ENCODE data around the gene BRD4.
A peak's percentile ranks its signal among the peaks of the same experiment; 100 is the strongest.

Gene BRD4

GRCh38 chr19:15223649-15224361, 108.5 kb downstream of the BRD4 start (continued):
- TF ChIP-seq ZNF19 (tag by site-specific recombination; IDR thresholded peaks at IDR 0.05; ENCODE audit: low read depth) (no peak), KLF8 (tag by site-specific recombination; IDR thresholded peaks at IDR 0.05) (no peak), ZNF157 (tag by site-specific recombination; IDR thresholded peaks at IDR 0.05) (no peak), ZNF202 (tag by site-specific recombination; IDR thresholded peaks at IDR 0.05; ENCODE audit: borderline replicate concordance) (no peak), BCL11A (tag by site-specific recombination; IDR thresholded peaks at IDR 0.05; ENCODE audit: low read depth) (no peak), ZNF529 (tag by site-specific recombination; IDR thresholded peaks at IDR 0.05; ENCODE audit: insufficient replicate concordance) (no peak), ZBTB1 (tag by site-specific recombination; IDR thresholded peaks at IDR 0.05) (no peak), ZNF37A (tag by site-specific recombination; IDR thresholded peaks at IDR 0.05) (no peak), ZNF341 (tag by site-specific recombination; IDR thresholded peaks at IDR 0.05; ENCODE audit: low read depth) (no peak), SCRT1 (tag by site-specific recombination; IDR thresholded peaks at IDR 0.05; ENCODE audit: borderline replicate concordance) (no peak), ZNF645 (tag by site-specific recombination; IDR thresholded peaks at IDR 0.05) (no peak), ZNF544 (tag by site-specific recombination; IDR thresholded peaks at IDR 0.05) (no peak), ZNF221 (tag by site-specific recombination; IDR thresholded peaks at IDR 0.05; ENCODE audit: borderline replicate concordance) (no peak), ZNF354C (tag by site-specific recombination; IDR thresholded peaks at IDR 0.05; ENCODE audit: borderline replicate concordance, low read depth) (no peak), HOXD13 (CRISPR knock-in tag; IDR thresholded peaks at IDR 0.05; ENCODE audit: borderline replicate concordance) (no peak), ZNF394 (tag by site-specific recombination; IDR thresholded peaks at IDR 0.05; ENCODE audit: borderline replicate concordance) (no peak), ZNF350 (tag by site-specific recombination; IDR thresholded peaks at IDR 0.05) (no peak), ZNF23 (tag by site-specific recombination; IDR thresholded peaks at IDR 0.05; ENCODE audit: borderline replicate concordance) (no peak), BCL6B (tag by site-specific recombination; IDR thresholded peaks at IDR 0.05) (no peak), ZNF26 (tag by site-specific recombination; IDR thresholded peaks at IDR 0.05) (no peak), ZNF398 (tag by site-specific recombination; IDR thresholded peaks at IDR 0.05) (no peak)
- TF ChIP-seq, protein P1, sequence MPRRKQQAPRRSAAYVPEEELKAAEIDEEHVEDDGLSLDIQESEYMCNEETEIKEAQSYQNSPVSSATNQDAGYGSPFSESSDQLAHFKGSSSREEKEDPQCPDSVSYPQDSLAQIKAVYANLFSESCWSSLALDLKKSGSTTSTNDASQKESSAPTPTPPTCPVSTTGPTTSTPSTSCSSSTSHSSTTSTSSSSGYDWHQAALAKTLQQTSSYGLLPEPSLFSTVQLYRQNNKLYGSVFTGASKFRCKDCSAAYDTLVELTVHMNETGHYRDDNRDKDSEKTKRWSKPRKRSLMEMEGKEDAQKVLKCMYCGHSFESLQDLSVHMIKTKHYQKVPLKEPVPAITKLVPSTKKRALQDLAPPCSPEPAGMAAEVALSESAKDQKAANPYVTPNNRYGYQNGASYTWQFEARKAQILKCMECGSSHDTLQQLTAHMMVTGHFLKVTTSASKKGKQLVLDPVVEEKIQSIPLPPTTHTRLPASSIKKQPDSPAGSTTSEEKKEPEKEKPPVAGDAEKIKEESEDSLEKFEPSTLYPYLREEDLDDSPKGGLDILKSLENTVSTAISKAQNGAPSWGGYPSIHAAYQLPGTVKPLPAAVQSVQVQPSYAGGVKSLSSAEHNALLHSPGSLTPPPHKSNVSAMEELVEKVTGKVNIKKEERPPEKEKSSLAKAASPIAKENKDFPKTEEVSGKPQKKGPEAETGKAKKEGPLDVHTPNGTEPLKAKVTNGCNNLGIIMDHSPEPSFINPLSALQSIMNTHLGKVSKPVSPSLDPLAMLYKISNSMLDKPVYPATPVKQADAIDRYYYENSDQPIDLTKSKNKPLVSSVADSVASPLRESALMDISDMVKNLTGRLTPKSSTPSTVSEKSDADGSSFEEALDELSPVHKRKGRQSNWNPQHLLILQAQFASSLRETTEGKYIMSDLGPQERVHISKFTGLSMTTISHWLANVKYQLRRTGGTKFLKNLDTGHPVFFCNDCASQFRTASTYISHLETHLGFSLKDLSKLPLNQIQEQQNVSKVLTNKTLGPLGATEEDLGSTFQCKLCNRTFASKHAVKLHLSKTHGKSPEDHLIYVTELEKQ (tag by site-specific recombination; IDR thresholded peaks at IDR 0.05; ENCODE audit: borderline replicate concordance): 0 out of 2 replicates have a peak, but pooled peaks have one; percentile 13
- TF ChIP-seq, protein P2, sequence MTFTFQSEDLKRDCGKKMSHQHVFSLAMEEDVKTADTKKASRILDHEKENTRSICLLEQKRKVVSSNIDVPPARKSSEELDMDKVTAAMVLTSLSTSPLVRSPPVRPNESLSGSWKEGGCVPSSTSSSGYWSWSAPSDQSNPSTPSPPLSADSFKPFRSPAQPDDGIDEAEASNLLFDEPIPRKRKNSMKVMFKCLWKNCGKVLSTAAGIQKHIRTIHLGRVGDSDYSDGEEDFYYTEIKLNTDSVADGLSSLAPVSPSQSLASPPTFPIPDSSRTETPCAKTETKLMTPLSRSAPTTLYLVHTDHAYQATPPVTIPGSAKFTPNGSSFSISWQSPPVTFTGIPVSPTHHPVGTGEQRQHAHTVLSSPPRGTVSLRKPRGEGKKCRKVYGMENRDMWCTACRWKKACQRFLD (tag by site-specific recombination; IDR thresholded peaks at IDR 0.05): no peak
- TF ChIP-seq, protein P3, sequence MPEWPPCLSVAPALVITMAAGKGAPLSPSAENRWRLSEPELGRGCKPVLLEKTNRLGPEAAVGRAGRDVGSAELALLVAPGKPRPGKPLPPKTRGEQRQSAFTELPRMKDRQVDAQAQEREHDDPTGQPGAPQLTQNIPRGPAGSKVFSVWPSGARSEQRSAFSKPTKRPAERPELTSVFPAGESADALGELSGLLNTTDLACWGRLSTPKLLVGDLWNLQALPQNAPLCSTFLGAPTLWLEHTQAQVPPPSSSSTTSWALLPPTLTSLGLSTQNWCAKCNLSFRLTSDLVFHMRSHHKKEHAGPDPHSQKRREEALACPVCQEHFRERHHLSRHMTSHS (tag by site-specific recombination; IDR thresholded peaks at IDR 0.05): no peak

Data from HEK293 (cell line).